PC-9 (cell line): ENCODE results near the gene HSD3B7. TPM values are rescaled to one million over a fixed set of nuclear protein-coding genes. Genes with fewer than 3 reads are reported as not detected.

Source experiments
- BruUV-seq: library from RNA; stranded (reverse); fragments of 400-500 nt; replicated peaks from 2 replicates; lab custom pipeline; 2021; lab: Mats Ljungman, UMichigan
- CTCF ChIA-PET: fragments of 300-600 bp; sonication (Branson Sonifier 250); formaldehyde crosslinking; loops from one replicate; lab custom pipeline; 2022; ENCODE audit warnings: antibody characterized with exemption; lab: Charles Lee
- POLR2A ChIA-PET: fragments of 300-600 bp; sonication (Branson Sonifier 250); formaldehyde crosslinking; loops from one replicate; lab custom pipeline; 2022; ENCODE audit warnings: antibody characterized with exemption; ENCODE audit not compliant: unreplicated experiment; lab: Charles Lee
- DNase-seq, 2 experiments: peaks; one replicate each; pipeline versions ENCODE4 v3.0.0 to v3.0.0-alpha.2; 2015 to 2022; ENCODE audit warnings: mixed read lengths in 1 of 2
- H2AFZ ChIP-seq: fragments of 200-600 bp; sonication (generic); 2 replicates; pipeline ENCODE4 v1.8.1; 2017; ENCODE audit warnings: antibody characterized with exemption
- H3F3A ChIP-seq: fragments of 200-600 bp; sonication (generic); 2 replicates; pipeline ENCODE4 v1.8.1; 2017; ENCODE audit warnings: antibody characterized with exemption, mild to moderate bottlenecking, low read depth; ENCODE audit not compliant: insufficient read depth
- H3K27ac ChIP-seq: fragments of 200-600 bp; sonication (generic); 2 replicates; pipeline ENCODE4 v1.6.1; 2016; ENCODE audit warnings: mixed run types
- H3K27me3 ChIP-seq: fragments of 200-600 bp; sonication (generic); 2 replicates; pipeline ENCODE4 v1.6.1; 2016; ENCODE audit warnings: low read depth, mixed run types; ENCODE audit not compliant: insufficient read depth
- H3K36me3 ChIP-seq: fragments of 200-600 bp; sonication (generic); 2 replicates; pipeline ENCODE4 v1.6.1; 2016; ENCODE audit warnings: low read depth, mixed run types
- H3K4me1 ChIP-seq: fragments of 200-600 bp; sonication (generic); replicated peaks from 2 replicates; pipeline ENCODE4 v1.6.1; 2016; ENCODE audit warnings: mixed run types; ENCODE audit not compliant: insufficient read depth
- H3K4me2 ChIP-seq: fragments of 200-600 bp; sonication (generic); 2 replicates; pipeline ENCODE4 v1.6.1; 2017; ENCODE audit warnings: mixed run types
- H3K4me3 ChIP-seq: fragments of 200-600 bp; sonication (generic); 2 replicates; pipeline ENCODE4 v1.6.1; 2016; ENCODE audit warnings: mixed run types
- H3K79me2 ChIP-seq: fragments of 200-600 bp; sonication (generic); 2 replicates; pipeline ENCODE4 v1.6.1; 2017; ENCODE audit warnings: low read depth, mixed run types
- H3K9me2 ChIP-seq: fragments of 200-600 bp; sonication (generic); 2 replicates; pipeline ENCODE4 v1.8.1; 2017; ENCODE audit warnings: mild to moderate bottlenecking; ENCODE audit not compliant: insufficient read depth
- H3K9me3 ChIP-seq: fragments of 200-600 bp; sonication (generic); 2 replicates; pipeline ENCODE4 v1.8.1; 2016; ENCODE audit warnings: low read depth; ENCODE audit not compliant: insufficient read depth
- H4K20me1 ChIP-seq: fragments of 200-600 bp; sonication (generic); 2 replicates; pipeline ENCODE4 v1.8.1; 2017; ENCODE audit not compliant: insufficient read depth
- CTCF ChIP-seq: fragments of 200-600 bp; sonication (generic); conservative IDR thresholded peaks from 2 replicates; pipeline ENCODE4 v1.6.1; 2017; ENCODE audit warnings: mixed run types, antibody characterized with exemption, mild to moderate bottlenecking, moderate library complexity
- EZH2 ChIP-seq: fragments of 200-600 bp; sonication (generic); IDR thresholded peaks from 2 replicates; pipeline ENCODE4 v1.8.0; 2017; ENCODE audit warnings: antibody characterized with exemption, low read depth
- intact Hi-C: fragments of 100-400 bp; cut with micrococcal nuclease; formaldehyde crosslinking; loops from one replicate; pipeline ENCODE4 v1.10.0; 2022; ENCODE audit not compliant: unreplicated experiment
- total RNA-seq: library from RNA; stranded (reverse); gene quantifications from 2 replicates; pipeline ENCODE4 v1.2.3, GENCODE V29; 2021

The HSD3B7 gene
- total RNA-seq, 1 experiment from 2014 or later = 34.8 TPM

DNA sequence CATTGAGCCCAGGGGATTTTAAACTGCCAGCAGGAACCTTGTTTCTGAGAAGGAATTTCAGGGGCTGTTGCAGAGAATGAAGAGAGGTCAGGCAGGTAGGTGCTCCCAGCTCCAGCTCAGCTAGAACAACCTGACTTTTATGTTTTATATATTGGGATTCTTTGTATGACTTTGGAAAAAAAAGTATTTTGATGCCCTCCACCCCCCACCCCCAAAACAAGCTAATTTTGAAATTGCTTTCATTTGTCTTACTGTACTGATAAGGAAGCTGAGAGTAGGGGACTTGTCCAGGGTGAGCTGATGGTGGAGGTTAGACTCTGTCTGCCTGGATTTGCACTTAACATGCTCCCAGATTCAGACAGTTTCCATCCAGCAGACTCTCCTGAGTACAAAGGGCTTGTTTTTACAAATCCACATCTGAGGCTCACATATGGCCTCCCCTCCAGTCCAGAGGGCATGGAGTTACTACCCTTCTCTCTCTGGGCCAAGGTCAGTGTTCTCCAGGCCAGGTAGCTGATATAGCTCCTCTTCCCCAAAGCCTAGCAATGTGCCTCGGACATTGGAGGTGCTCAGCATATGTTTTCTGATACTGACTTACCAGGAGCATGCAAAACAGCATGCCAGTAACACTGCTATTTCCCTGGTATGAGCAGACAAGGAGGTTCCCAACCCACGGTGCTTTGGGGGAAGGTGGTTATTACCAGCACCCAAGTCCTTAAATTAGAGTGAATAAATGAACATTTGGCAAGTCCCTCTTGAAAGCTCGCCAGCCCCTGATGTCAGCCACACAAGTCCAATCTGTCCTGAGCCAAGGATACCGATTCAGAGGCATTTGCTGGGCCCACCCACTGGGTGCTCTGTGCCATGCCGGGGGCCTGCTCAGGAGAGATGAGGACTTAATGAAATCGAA is 14.1 kb downstream of the HSD3B7 start:
- POLR2A ChIA-PET = interaction anchor here (0.6 to 1.0 kb wide), 2 partner anchors 75 to 143 kb away, joined by 4 to 9 read pairs; partner anchors contain the start of gene ZNF668
- Histone ChIP-seq H2AFZ (no peak overlapping the region), H3F3A (peaks cover 41% of the 10 kb centered on the region), H3K27me3 (no peaks in the 10 kb centered on the region), H3K79me2 (no peaks in the 10 kb centered on the region), H3K36me3 (no peaks in the 10 kb centered on the region), H3K4me2 (peak overlapping the region; percentile 98), H3K4me3 (peak overlapping the region; percentile 67; the same call in 1 of the 2 replicates), H3K9me2 (no peaks in the 10 kb centered on the region), H3K27ac (peak overlapping the region; percentile 80), H4K20me1 (no peaks in the 10 kb centered on the region), H3K4me1 (peaks cover 24% of the 10 kb centered on the region), H3K9me3 (no peaks in the 10 kb centered on the region)
- intact Hi-C loops = no loop called here
- TF ChIP-seq CTCF (no peak), EZH2 (no peak)
- CTCF ChIA-PET = interaction anchor here (0.8 to 1.1 kb wide), 3 partner anchors 14 to 151 kb away, joined by 4 to 7 read pairs (median 5); partner anchors contain the start of genes HSD3B7 and PRSS36
- no peak for DNase-seq
- no TSS peak for BruUV-seq

GRCh38 chr16:31000671-31001382 is 15.8 kb downstream of the HSD3B7 start:
- H3K36me3 ChIP-seq = no peaks in the 10 kb centered on the region
- no peak overlapping the region for H3K4me2 ChIP-seq
- no TSS peak for BruUV-seq
- CTCF ChIA-PET = no interaction called here
- no peak overlapping the region for H3K4me3 ChIP-seq
- peaks cover 24% of the 10 kb centered on the region for H3K4me1 ChIP-seq
- intact Hi-C loops = no loop called here
- H3K27ac ChIP-seq = no peak overlapping the region
- H3F3A ChIP-seq = peaks cover 33% of the 10 kb centered on the region
- no peaks in the 10 kb centered on the region for H3K9me3 ChIP-seq
- H3K27me3 ChIP-seq = no peaks in the 10 kb centered on the region
- POLR2A ChIA-PET = no interaction called here
- H3K9me2 ChIP-seq = no peaks in the 10 kb centered on the region
- DNase-seq = no peak
- H4K20me1 ChIP-seq = no peaks in the 10 kb centered on the region
- H3K79me2 ChIP-seq = no peaks in the 10 kb centered on the region
- no peak overlapping the region for H2AFZ ChIP-seq
- TF ChIP-seq CTCF = no peak
- TF ChIP-seq EZH2 = no peak

- Histone ChIP-seq H2AFZ (no peak overlapping the region), H3K4me2 (no peak overlapping the region), H3K9me2 (no peaks in the 10 kb centered on the region), H4K20me1 (no peaks in the 10 kb centered on the region), H3K4me3 (no peak overlapping the region), H3K36me3 (no peaks in the 10 kb centered on the region), H3K27ac (no peak overlapping the region), H3K27me3 (no peaks in the 10 kb centered on the region), H3F3A (peaks cover 30% of the 10 kb centered on the region), H3K4me1 (peaks cover 24% of the 10 kb centered on the region), H3K79me2 (no peaks in the 10 kb centered on the region), H3K9me3 (no peaks in the 10 kb centered on the region)
- POLR2A ChIA-PET = no interaction called here
- CTCF ChIA-PET = no interaction called here
- intact Hi-C loops = no loop called here
- DNase-seq = no peak
- BruUV-seq = no TSS peak
- TF ChIP-seq CTCF (no peak), EZH2 (no peak)
These were observed 16.7 kb downstream of the HSD3B7 start for GRCh38 chr16:31001507-31002249.
